Measurements from ENCODE around the gene FBXW9.

Gene FBXW9

DNA sequence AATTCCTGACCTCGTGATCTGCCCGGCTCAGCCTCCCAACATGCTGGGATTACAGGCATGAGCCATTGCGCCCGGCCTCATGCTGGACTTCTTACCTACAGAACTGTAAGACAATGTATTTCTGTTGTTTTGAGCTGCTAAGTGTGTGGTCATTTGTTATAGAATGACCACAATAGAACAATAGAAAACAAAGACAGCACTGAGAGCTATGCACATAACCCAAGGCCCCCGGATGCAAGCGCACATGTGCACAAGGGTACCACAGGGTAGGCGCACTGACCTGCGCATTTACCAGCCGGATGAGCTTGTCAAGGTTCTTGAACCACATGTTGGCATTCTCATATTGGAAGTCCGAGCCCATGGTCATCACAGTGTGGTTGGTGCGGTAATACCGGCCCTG, 35.5 kb downstream of the FBXW9 start:
- Histone ChIP-seq H3K36me3 (ENCODE audit: low read length) (peaks cover 10% of the 10 kb centered on the region; the same call in 1 of the 2 replicates), H3K9ac (ENCODE audit: low read length) (no peak overlapping the region), H3F3A (ENCODE audit: insufficient read depth) (peaks cover 5% of the 10 kb centered on the region; the same call in 1 of the 2 replicates), H3K9me3 (ENCODE audit: insufficient read depth, low read length) (no peaks in the 10 kb centered on the region), H3K4me2 (ENCODE audit: low read depth, low read length, poor library complexity, severe bottlenecking) (no peak overlapping the region), H4K20me1 (ENCODE audit: low read depth, low read length) (no peaks in the 10 kb centered on the region), H3K9me2 (replicated peaks; ENCODE audit: insufficient read depth, low read length) (no peaks in the 10 kb centered on the region), H2AFZ (ENCODE audit: low read depth, low read length, severe bottlenecking) (no peak overlapping the region), H3K27me3 (ENCODE audit: low read length) (no peaks in the 10 kb centered on the region), H3K4me3 (ENCODE audit: insufficient read depth, low read length, poor library complexity, severe bottlenecking) (no peak overlapping the region), H3K79me2 (ENCODE audit: insufficient read depth, low read length) (peaks cover 11% of the 10 kb centered on the region), H3K27ac (ENCODE audit: low read depth, low read length) (no peak overlapping the region)
- TF ChIP-seq EZH2phosphoT487 (conservative IDR thresholded peaks at IDR 0.05; ENCODE audit: low read length) (no peak), CTCF (IDR thresholded peaks at IDR 0.05; ENCODE audit: insufficient read depth, low read length, poor library complexity, severe bottlenecking) (no peak)

- no peak overlapping the region for H3K27ac ChIP-seq (ENCODE audit: low read depth, low read length)
- no peaks in the 10 kb centered on the region for H3K9me2 ChIP-seq (replicated peaks; ENCODE audit: insufficient read depth, low read length)
- 0 out of 2 replicates have a peak, but pooled peaks cover 10% of the 10 kb centered on the region for H3K36me3 ChIP-seq (ENCODE audit: low read length)
- H3K79me2 ChIP-seq (ENCODE audit: insufficient read depth, low read length): no peaks in the 10 kb centered on the region
- no peaks in the 10 kb centered on the region for H4K20me1 ChIP-seq (ENCODE audit: low read depth, low read length)
- TF ChIP-seq EZH2phosphoT487 (conservative IDR thresholded peaks at IDR 0.05; ENCODE audit: low read length) (no peak), CTCF (IDR thresholded peaks at IDR 0.05; ENCODE audit: insufficient read depth, low read length, poor library complexity, severe bottlenecking) (no peak)
- H3K9ac ChIP-seq (ENCODE audit: low read length): no peak overlapping the region
- no peak overlapping the region for H3K4me3 ChIP-seq (ENCODE audit: insufficient read depth, low read length, poor library complexity, severe bottlenecking)
- no peaks in the 10 kb centered on the region for H3K27me3 ChIP-seq (ENCODE audit: low read length)
- H3K9me3 ChIP-seq (ENCODE audit: insufficient read depth, low read length): no peaks in the 10 kb centered on the region
- no peaks in the 10 kb centered on the region for H3F3A ChIP-seq (ENCODE audit: insufficient read depth)
- no peak overlapping the region for H2AFZ ChIP-seq (ENCODE audit: low read depth, low read length, severe bottlenecking)
- H3K4me2 ChIP-seq (ENCODE audit: low read depth, low read length, poor library complexity, severe bottlenecking): no peak overlapping the region
These were observed 38.5 kb downstream of the FBXW9 start for GRCh38 chr19:12657966-12658365.

- Histone ChIP-seq H3K27me3 (ENCODE audit: low read length) (no peaks in the 10 kb centered on the region), H3K4me2 (ENCODE audit: low read depth, low read length, poor library complexity, severe bottlenecking) (no peak overlapping the region), H3K9me2 (replicated peaks; ENCODE audit: insufficient read depth, low read length) (no peaks in the 10 kb centered on the region), H3K4me3 (ENCODE audit: insufficient read depth, low read length, poor library complexity, severe bottlenecking) (no peak overlapping the region), H2AFZ (ENCODE audit: low read depth, low read length, severe bottlenecking) (no peak overlapping the region), H3K36me3 (ENCODE audit: low read length) (0 out of 2 replicates have a peak, but pooled peaks cover 10% of the 10 kb centered on the region), H3K9me3 (ENCODE audit: insufficient read depth, low read length) (no peaks in the 10 kb centered on the region), H3K79me2 (ENCODE audit: insufficient read depth, low read length) (no peaks in the 10 kb centered on the region), H3F3A (ENCODE audit: insufficient read depth) (no peaks in the 10 kb centered on the region), H3K27ac (ENCODE audit: low read depth, low read length) (no peak overlapping the region), H3K9ac (ENCODE audit: low read length) (no peak overlapping the region), H4K20me1 (ENCODE audit: low read depth, low read length) (no peaks in the 10 kb centered on the region)
- no peak for TF ChIP-seq CTCF (IDR thresholded peaks at IDR 0.05; ENCODE audit: insufficient read depth, low read length, poor library complexity, severe bottlenecking)
- no peak for TF ChIP-seq EZH2phosphoT487 (conservative IDR thresholded peaks at IDR 0.05; ENCODE audit: low read length)
These were observed 39.4 kb downstream of the FBXW9 start for GRCh38 chr19:12656899-12657571.
